ENCODE data around the gene CACNA2D1.

The CACNA2D1 gene

GRCh38 chr7:82226191-82226590 is 217.4 kb downstream of the CACNA2D1 start:
- DNase-seq (ENCODE audit: low spot score), result no peak

DNA sequence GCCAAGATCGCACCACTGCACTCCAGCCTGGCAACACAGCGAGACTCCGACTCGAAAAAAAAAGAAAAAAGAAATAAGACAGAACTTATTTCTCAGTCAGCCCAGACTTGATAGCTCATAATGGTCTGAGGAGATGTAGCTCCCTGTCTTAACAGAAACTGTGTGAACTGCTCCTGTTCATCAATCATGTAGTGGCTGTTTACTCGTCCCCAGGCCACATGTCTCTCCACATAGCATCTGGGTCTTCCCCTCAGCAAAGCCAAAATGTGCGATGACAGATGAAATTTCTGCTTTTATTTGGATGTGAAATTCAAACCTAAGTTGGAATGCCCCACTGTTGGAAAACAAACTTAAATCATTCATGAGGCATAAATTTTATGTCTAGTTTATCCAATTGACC is 219.0 kb downstream of the CACNA2D1 start:
- no peak for DNase-seq (ENCODE audit: low spot score)

DNA sequence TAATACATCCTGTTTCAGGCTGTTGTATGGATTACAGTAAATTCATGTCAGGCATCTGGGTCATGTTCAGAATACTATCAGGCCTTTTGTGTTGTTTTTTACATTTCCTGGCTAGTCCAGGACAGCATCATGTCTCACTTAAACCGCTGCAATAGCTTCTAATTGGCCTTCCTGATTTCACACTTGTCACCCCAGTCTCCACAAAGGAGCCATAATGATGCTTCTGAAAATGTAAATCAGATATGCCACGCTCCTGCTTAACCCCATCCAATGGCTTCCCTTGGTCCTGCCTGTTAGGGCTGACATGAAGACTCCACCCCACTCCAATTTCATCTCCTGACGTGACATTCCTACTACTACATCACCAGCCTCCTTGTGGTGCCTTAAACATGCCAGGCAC is 220.0 kb downstream of the CACNA2D1 start:
- no peak for DNase-seq (ENCODE audit: low spot score)

GRCh38 chr7:82221152-82221674 is 222.4 kb downstream of the CACNA2D1 start:
- no peak for DNase-seq (ENCODE audit: low spot score)

GRCh38 chr7:82212466-82212865 is 231.1 kb downstream of the CACNA2D1 start:
- DNase-seq (ENCODE audit: low spot score), result no peak

DNA sequence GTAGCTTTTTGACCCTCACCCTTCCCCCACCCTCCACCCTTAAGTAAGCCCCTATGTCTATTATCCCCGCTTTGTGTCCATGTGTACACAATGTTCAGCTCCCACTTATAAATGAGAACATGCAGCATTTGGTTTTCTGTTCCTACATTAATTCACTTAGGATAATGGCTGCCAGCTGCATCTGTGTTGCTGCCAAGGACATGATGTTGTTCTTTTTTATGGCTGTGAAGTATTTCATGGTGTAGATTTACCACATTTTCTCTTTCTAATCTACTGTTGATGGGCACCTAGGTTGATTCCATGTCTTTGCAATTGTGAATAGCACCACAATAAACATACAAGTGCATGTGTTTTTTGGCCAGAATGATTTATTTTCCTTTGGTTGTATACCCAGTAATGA is 232.2 kb downstream of the CACNA2D1 start:
- no peak for DNase-seq (ENCODE audit: low spot score)

- no peak for DNase-seq (ENCODE audit: low spot score)
Measured at GRCh38 chr7:82210416-82211184, 233.0 kb downstream of the CACNA2D1 start.

DNA sequence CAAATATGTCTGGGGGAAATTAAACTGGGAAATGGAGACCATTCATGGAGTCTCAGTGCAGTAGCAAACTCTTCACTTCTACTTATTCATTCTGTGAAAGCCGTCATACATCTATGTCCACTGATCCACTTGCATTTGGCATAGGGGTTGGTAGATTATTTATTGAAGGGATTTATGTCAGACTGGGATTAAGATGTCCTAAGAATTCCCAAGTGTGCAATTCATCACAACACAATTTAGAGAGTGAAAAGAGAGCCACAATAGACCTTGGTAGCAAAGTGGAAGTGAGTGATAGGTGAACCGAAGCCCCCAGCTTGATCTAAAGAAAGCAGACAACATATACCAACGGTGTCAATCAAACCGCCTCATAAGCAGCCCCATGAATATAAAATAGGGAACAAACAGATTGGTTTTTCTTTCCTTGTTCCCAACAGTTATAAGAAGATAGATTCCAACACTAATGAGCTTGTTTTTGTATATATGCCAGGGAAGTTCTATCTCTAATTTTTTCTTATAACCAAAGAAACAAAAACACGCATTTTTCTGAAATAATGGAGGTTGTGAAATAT is 234.3 kb downstream of the CACNA2D1 start:
- DNase-seq (ENCODE audit: low spot score), result no peak

- DNase-seq (ENCODE audit: low spot score), result no peak
Measured at GRCh38 chr7:82204694-82205093, 238.9 kb downstream of the CACNA2D1 start.

GRCh38 chr7:82202965-82203364 is 240.6 kb downstream of the CACNA2D1 start:
- no peak for DNase-seq (ENCODE audit: low spot score)

- DNase-seq (ENCODE audit: low spot score), result no peak
Measured at GRCh38 chr7:82202107-82202506, 241.5 kb downstream of the CACNA2D1 start.

DNA sequence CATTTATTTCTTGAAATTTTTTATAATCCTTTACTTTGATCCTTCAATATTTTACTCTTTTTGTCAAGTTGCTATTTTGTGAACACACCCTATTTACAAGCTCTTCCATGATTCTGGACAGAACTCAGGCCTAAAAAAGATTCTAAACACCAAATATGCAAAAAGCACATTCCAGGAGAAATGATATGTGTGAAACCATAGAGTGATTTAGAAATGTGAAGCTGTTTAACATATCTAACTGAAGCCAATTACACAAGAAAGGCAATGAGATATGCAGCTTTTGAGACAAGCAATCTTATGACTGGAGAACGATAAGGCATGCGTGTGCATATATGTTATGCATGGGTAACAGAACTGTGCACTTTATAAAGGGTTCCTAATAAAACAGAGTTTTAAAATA is 243.0 kb downstream of the CACNA2D1 start:
- no peak for DNase-seq (ENCODE audit: low spot score)

DNA sequence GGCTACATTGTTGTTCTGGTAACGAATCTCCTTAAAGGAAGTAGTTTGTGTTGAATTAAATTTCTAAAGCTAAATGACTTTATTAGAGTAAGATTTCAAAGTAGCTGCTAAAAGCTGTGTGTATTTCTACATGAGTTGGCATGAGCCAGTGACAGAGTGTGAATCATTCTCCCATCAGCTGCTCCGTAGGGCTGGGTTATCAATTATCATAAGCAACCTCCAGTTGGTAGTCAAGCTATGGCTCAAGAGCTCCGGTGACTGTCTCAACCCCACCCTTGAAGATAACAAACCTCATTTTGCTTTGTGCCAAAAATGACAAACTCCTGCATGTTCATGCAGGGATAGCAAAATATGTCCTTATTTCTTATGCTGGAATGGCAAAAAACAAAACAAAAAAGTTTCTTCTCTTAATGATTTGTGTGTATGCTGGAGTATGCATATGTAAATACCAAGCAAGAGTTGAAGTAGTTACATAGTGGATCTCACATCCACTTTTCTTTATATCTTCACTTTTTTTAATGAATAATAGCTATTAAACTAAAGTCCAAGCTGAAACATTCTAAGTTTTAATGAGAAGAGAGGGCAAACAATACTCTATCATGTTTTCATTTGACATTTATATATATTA is 249.4 kb downstream of the CACNA2D1 start:
- DNase-seq (ENCODE audit: low spot score), result no peak

DNA sequence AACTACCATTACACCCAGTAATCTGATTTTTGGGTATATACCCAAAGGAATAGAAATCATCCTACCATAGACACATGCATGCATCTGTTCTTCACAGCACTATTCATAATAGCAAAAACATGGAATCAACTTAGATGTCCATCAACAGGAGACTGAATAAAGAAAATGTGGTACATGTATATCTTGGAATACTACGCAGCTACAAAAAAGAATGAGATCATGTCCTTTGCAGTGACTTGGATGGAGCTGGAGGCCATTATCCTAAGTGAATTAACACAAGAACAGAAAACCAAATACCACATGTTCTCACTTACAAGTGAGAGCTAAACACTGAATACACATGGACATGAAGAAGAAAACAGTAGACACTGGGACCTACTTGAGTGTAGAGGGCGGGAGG is 254.9 kb downstream of the CACNA2D1 start:
- no peak for DNase-seq (ENCODE audit: low spot score)

DNA sequence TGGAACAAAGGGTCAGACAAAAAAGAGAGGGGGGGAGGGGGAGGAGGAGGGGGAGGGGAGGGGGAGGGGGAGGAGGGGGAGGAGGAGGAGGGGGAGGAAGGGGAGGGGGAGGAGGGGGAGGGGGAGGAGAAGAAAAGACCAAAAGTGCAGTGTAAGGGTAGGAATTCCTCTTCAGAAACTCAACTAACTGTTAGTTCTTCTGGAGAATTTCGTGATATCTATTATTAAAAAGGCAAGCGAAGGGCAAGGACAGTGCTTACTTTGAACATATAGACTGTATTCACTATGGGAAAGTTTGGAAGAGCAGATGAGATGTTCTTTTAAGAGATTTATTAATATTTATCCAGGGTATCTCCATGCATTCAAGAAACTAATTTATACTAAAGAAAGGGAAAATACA is 258.1 kb downstream of the CACNA2D1 start:
- no peak for DNase-seq (ENCODE audit: low spot score)

- no peak for DNase-seq (ENCODE audit: low spot score)
Measured at GRCh38 chr7:82183634-82184033, 259.9 kb downstream of the CACNA2D1 start.

GRCh38 chr7:82179311-82179710 is 264.3 kb downstream of the CACNA2D1 start:
- no peak for DNase-seq (ENCODE audit: low spot score)

DNA sequence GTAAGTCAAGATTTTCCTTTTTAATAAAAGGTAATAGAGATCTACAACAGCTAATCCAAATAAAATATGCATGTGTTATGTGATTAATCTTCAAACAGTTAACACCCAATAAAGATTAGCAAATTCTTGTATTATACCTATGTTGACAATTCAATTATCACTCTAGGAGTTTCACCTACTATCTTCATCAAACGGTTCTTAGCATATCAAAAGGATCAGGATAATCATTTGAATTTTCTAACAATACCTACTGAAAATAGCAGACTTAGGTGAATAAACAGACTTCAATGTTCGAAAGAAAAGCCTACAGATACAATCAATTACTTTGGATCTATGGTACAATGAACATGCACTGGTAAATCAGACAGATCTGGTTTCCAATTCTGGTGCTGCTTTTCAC is 268.3 kb downstream of the CACNA2D1 start:
- DNase-seq (ENCODE audit: low spot score), result no peak

DNA sequence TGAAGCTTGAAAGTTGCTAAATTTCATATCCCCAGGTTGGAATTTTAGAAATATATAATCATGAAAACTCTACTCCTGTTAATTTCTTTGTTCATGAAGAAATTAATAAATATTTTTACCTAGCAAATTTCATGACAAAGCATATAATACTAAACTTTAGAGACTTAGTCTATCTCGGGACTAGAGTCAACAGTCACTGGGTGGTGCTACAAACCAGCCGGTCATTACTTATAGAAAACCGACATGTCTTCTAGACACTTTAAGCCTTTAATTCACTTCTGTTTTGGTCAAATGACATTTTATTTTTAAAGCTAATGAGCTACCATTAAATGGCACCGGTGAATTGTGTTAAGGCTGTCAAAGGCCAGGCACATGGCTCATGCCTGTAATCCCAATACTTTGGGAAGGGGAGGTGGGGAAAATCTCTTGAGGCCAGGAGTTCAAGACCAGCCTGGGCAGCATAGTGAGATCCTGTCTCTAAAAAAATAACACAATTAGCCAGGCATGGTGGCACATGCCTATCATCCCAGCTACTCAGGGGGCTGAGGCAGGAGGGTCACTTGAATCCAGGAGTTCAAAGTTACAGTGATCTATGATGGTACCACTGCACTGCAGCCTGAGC is 270.1 kb downstream of the CACNA2D1 start:
- DNase-seq (ENCODE audit: low spot score), result no peak

DNA sequence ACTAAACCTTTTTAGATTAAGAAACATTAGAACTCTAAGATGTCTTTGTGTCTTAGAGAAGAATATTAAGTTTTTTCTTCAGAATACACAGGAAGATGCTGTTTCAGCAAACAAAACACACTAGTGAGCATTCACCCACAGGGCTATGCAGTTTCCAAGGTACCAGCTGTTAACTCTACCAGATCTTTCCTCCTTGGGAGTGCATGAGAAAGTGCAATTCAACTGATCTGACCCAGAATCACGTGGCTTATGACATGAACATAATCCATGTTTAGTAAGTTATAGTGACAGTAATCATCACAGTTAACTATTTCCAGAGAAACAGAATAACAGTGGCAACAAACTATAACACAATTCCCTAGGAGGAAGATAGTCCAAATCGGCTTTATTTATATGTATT is 270.7 kb downstream of the CACNA2D1 start:
- DNase-seq (ENCODE audit: low spot score), result no peak

DNA sequence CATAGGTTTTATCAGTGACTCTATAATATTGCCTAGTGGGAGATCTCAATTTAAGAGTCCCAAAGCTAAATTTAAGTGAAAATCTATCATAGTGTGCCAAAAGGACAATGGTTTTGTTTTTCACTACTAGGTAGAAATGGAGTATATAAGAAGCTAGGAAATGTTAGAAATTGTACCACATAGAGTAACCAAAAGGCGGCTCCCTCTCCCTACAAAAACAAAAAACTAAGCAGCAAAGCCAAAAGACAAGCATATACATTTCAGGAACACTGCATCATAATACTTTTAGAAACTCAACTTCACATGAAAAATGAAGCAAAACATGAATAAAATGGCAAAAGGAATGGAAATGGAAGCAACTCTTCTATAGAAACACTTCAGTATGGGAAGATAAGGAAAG is 271.6 kb downstream of the CACNA2D1 start:
- no peak for DNase-seq (ENCODE audit: low spot score)

DNA sequence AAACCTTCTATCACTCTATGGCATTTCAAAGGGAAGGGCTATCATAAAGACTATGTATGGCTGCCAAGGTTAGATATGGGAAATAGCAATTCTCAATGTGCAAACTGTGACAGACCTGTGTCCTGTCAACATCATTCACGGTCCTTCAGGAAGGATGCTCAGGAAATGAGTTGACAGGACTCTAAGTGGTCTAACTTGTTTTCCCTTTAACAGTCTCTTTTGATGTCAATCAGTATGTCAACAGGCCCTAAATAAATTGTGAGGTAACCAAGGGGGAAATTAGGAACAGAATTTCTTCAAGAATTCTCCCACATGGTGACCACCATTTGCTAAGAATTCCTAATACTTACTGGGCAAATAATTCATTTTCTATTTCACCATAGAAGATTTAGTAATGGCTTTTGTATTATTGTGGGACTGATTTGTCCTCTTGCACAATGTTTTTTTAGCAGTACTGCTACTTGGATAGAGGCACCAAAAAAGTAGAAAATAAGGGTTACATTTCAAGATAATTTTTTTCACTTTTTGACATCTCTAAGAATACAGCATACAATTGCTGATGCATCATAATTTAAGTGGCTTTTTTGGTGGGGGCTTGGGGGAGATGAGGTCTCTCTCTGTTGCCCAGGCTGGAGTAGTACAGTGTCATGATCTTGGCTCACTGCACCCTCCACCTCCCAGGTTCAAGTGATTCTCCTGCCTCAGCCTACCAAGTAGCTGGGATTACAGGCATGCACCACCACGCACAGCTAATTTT is 275.8 kb downstream of the CACNA2D1 start:
- no peak for DNase-seq (ENCODE audit: low spot score)
